PC-3 (cell line): Measurements from ENCODE around the gene KAT7. TPM values are rescaled to one million over a fixed set of nuclear protein-coding genes. Genes with fewer than 3 reads are reported as not detected.

Experiments
- ATAC-seq: fragments of 200-7000 bp; cut with Tn5 transposase; 2 replicates; pipeline ENCODE4 v1.9.1; 2020; ENCODE audit warnings: mild to moderate bottlenecking, moderate library complexity
- BruUV-seq: library from RNA; stranded (reverse); fragments of 400-500 nt; replicated peaks from 2 replicates; lab custom pipeline; 2021; lab: Mats Ljungman, UMichigan
- CTCF ChIA-PET: fragments of 300-600 bp; sonication (Branson Sonifier 250); formaldehyde crosslinking; loops from one replicate; lab custom pipeline; 2022; ENCODE audit warnings: antibody characterized with exemption; lab: Charles Lee
- POLR2A ChIA-PET: fragments of 300-600 bp; sonication (Branson Sonifier 250); formaldehyde crosslinking; loops from one replicate; lab custom pipeline; 2022; ENCODE audit warnings: antibody characterized with exemption; ENCODE audit not compliant: unreplicated experiment; lab: Charles Lee
- DNase-seq: peaks from one replicate; pipeline ENCODE4 v3.0.0-alpha.2; 2015
- H2AFZ ChIP-seq: fragments of 300-600 bp; sonication (generic); 2 replicates; pipeline ENCODE4 v1.6.0; 2016; ENCODE audit warnings: antibody characterized with exemption, low read length
- H3F3A ChIP-seq: fragments of 300-600 bp; sonication (generic); one replicate; pipeline ENCODE4 v1.6.0; 2017; ENCODE audit warnings: antibody characterized with exemption, low read length, control low read depth, mild to moderate bottlenecking; ENCODE audit not compliant: unreplicated experiment
- H3K27ac ChIP-seq: fragments of 300-600 bp; sonication (generic); 2 replicates; pipeline ENCODE4 v1.5.1; 2016; ENCODE audit warnings: mild to moderate bottlenecking, low read length
- H3K27me3 ChIP-seq: fragments of 300-600 bp; sonication (generic); 2 replicates; pipeline ENCODE4 v1.6.1; 2016; ENCODE audit warnings: low read length, mixed read lengths
- H3K36me3 ChIP-seq: fragments of 300-600 bp; sonication (generic); 2 replicates; pipeline ENCODE4 v1.6.1; 2016; ENCODE audit warnings: low read depth, mixed run types, low read length, mixed read lengths
- H3K4me1 ChIP-seq: fragments of 300-600 bp; sonication (generic); 2 replicates; pipeline ENCODE4 v1.5.1; 2016; ENCODE audit warnings: low read length; ENCODE audit not compliant: insufficient read depth
- H3K4me2 ChIP-seq: fragments of 300-600 bp; sonication (generic); 2 replicates; pipeline ENCODE4 v1.6.0; 2016; ENCODE audit warnings: low read length
- H3K4me3 ChIP-seq: fragments of 300-600 bp; sonication (generic); 2 replicates; pipeline ENCODE4 v1.5.1; 2016; ENCODE audit warnings: mild to moderate bottlenecking, low read length, mixed read lengths
- H3K79me2 ChIP-seq: fragments of 300-600 bp; sonication (generic); 2 replicates; pipeline ENCODE4 v1.6.1; 2017; ENCODE audit warnings: low read length, mixed read lengths
- H3K9ac ChIP-seq: fragments of 300-600 bp; sonication (generic); 2 replicates; pipeline ENCODE4 v1.6.0; 2016; ENCODE audit warnings: mild to moderate bottlenecking, low read length
- H3K9me2 ChIP-seq: fragments of 300-600 bp; sonication (generic); replicated peaks from 2 replicates; pipeline ENCODE4 v1.6.1; 2016; ENCODE audit warnings: mixed run types, low read length, mixed read lengths
- H3K9me3 ChIP-seq: fragments of 300-600 bp; sonication (generic); 2 replicates; pipeline ENCODE4 v1.6.1; 2016; ENCODE audit warnings: low read length, mixed read lengths
- H4K20me1 ChIP-seq: fragments of 300-600 bp; sonication (generic); 2 replicates; pipeline ENCODE4 v1.6.1; 2016; ENCODE audit warnings: low read length, mixed read lengths
- EZH2 ChIP-seq: fragments of 300-600 bp; sonication (generic); IDR thresholded peaks from one replicate; pipeline ENCODE4 v1.6.1; 2017; ENCODE audit warnings: antibody characterized with exemption, mild to moderate bottlenecking, low read length; ENCODE audit not compliant: unreplicated experiment
- EZH2phosphoT487 ChIP-seq: fragments of 300-600 bp; sonication (generic); IDR thresholded peaks from 2 replicates; pipeline ENCODE4 v1.6.1; 2018; ENCODE audit warnings: mild to moderate bottlenecking, antibody characterized with exemption, low read length, borderline replicate concordance
- intact Hi-C: fragments of 100-400 bp; cut with micrococcal nuclease; formaldehyde crosslinking; loops from 2 replicates; pipeline ENCODE4 v1.9.0; 2023
- total RNA-seq: library from RNA; depleted of rRNA; stranded (reverse); fragments of >200 nt; gene quantifications from 2 replicates; pipeline ENCODE4 v1.2.3, GENCODE V29; 2014
- TF ChIP-seq, protein P1 (sequence below): fragments of 300-600 bp; sonication (generic); conservative IDR thresholded peaks from 2 replicates; pipeline ENCODE4 v1.5.1; 2017; ENCODE audit warnings: antibody characterized with exemption, low read depth, mild to moderate bottlenecking, low read length

KAT7 gene
- total RNA-seq, 1 experiment from 2014 or later = 39.1 TPM

DNA sequence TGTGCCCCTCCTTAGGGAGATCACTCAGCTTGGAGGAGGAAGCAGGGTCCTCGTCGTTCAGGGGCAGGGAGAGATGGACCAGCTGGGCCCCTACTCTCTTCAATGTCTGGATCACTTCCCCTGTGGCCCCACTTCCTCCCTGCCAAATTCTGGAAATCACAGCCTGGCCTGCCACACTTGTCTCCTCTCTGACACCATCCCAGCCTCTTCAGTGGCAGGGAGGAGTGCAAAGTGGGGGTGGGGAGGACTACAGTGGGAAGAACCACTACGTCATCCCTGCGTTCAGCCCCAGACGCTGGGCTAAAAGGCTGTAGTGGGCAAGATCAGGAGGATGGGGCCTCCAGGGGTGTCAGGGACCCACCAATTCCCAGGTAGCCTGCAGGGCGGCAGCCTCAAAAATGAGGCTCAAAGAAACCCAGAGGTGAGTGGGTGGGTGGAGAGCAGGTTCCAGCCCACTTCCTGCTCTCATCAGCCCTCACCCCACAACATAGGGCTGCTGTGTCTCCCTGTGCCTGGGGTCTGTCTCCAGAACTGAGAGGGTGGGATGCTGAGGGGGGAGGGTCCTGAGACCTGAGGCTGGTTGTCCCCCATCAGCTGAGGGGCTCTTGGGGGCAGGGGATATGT lies 84.4 kb downstream of the KAT7 start:
- no peak overlapping the region for H2AFZ ChIP-seq
- no peaks in the 10 kb centered on the region for H4K20me1 ChIP-seq
- CTCF ChIA-PET = interaction anchor here (0.7 kb wide), 1 partner anchor 238 kb away, joined by 3 read pairs; no protein-coding TSS in a partner anchor
- no TSS peak for BruUV-seq
- intact Hi-C loops = no loop called here
- ATAC-seq (no peak), DNase-seq (no peak)
- H3F3A ChIP-seq = no peaks in the 10 kb centered on the region
- H3K4me2 ChIP-seq = no peak overlapping the region
- no peak for TF ChIP-seq EZH2
- no peak for TF ChIP-seq EZH2phosphoT487
- TF ChIP-seq, protein P1, sequence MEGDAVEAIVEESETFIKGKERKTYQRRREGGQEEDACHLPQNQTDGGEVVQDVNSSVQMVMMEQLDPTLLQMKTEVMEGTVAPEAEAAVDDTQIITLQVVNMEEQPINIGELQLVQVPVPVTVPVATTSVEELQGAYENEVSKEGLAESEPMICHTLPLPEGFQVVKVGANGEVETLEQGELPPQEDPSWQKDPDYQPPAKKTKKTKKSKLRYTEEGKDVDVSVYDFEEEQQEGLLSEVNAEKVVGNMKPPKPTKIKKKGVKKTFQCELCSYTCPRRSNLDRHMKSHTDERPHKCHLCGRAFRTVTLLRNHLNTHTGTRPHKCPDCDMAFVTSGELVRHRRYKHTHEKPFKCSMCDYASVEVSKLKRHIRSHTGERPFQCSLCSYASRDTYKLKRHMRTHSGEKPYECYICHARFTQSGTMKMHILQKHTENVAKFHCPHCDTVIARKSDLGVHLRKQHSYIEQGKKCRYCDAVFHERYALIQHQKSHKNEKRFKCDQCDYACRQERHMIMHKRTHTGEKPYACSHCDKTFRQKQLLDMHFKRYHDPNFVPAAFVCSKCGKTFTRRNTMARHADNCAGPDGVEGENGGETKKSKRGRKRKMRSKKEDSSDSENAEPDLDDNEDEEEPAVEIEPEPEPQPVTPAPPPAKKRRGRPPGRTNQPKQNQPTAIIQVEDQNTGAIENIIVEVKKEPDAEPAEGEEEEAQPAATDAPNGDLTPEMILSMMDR = no peak
- POLR2A ChIA-PET = no interaction called here
- H3K9ac ChIP-seq = no peak overlapping the region
- no peak overlapping the region for H3K4me3 ChIP-seq
- H3K79me2 ChIP-seq = no peaks in the 10 kb centered on the region
- no peaks in the 10 kb centered on the region for H3K27me3 ChIP-seq
- H3K27ac ChIP-seq = no peak overlapping the region
- H3K4me1 ChIP-seq = no peaks in the 10 kb centered on the region
- H3K36me3 ChIP-seq = no peaks in the 10 kb centered on the region
- H3K9me3 ChIP-seq = no peaks in the 10 kb centered on the region
- no peaks in the 10 kb centered on the region for H3K9me2 ChIP-seq

DNA sequence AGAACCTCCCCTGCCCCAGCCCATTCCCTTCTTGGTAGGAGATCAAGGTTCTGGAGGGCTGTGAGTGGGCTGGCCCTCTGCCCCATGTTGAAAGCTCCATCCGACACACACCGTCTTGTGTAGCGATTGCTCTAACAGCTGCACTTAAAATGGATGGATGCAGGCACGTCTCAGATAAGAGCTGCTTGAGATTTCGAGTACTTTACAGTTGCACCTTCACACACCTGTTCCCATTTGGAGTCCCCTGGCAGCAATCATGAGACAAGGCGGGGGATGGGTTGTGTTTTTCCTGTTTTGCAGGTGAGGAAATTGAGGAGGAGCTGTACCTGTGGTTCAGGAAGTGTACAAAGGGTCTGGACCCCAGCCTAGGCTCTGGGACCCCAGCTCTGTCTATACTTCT lies 85.0 kb downstream of the KAT7 start:
- ChIA-PET POLR2A (no interaction called here), CTCF (no interaction called here)
- no peaks in the 10 kb centered on the region for H3K9me3 ChIP-seq
- H3F3A ChIP-seq = no peaks in the 10 kb centered on the region
- no TSS peak for BruUV-seq
- no peak for DNase-seq
- TF ChIP-seq, protein P1 = no peak
- TF ChIP-seq EZH2phosphoT487 (no peak), EZH2 (no peak)
- H3K27me3 ChIP-seq = no peaks in the 10 kb centered on the region
- no peak overlapping the region for H3K4me3 ChIP-seq
- H3K9me2 ChIP-seq = no peaks in the 10 kb centered on the region
- H3K9ac ChIP-seq = no peak overlapping the region
- intact Hi-C loops = no loop called here
- no peaks in the 10 kb centered on the region for H3K79me2 ChIP-seq
- H3K4me1 ChIP-seq = no peaks in the 10 kb centered on the region
- H2AFZ ChIP-seq = no peak overlapping the region
- H3K27ac ChIP-seq = no peak overlapping the region
- H3K4me2 ChIP-seq = no peak overlapping the region
- no peak for ATAC-seq
- H3K36me3 ChIP-seq = no peaks in the 10 kb centered on the region
- H4K20me1 ChIP-seq = no peaks in the 10 kb centered on the region

DNA sequence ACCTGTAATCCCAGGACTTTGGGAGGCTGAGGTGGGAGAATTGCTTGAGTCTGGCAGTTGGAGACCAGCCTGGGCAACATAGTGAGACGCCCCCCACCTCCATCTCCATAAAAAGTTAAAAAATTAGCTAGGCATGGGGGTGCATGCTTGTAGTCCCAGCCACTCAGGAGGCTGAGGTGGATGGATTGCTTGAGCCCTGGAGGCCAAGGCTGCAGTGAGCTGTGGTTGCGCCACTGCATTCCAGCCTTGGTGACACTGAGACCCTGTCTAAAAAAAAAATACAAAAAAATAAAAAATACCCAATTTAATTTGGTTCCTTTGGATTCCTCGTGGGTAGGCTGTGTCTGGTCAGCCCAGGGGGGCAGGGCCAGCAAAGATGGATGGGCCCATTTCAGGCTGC lies 85.4 kb downstream of the KAT7 start:
- BruUV-seq = no TSS peak
- ATAC-seq (no peak), DNase-seq (no peak)
- no peaks in the 10 kb centered on the region for H3K9me3 ChIP-seq
- H3F3A ChIP-seq = no peaks in the 10 kb centered on the region
- H3K4me1 ChIP-seq = no peaks in the 10 kb centered on the region
- no peak overlapping the region for H3K9ac ChIP-seq
- POLR2A ChIA-PET = no interaction called here
- intact Hi-C loops = no loop called here
- H3K79me2 ChIP-seq = no peaks in the 10 kb centered on the region
- no peaks in the 10 kb centered on the region for H3K36me3 ChIP-seq
- no peak overlapping the region for H3K27ac ChIP-seq
- no peaks in the 10 kb centered on the region for H3K9me2 ChIP-seq
- H3K27me3 ChIP-seq = no peaks in the 10 kb centered on the region
- no peak overlapping the region for H3K4me2 ChIP-seq
- H4K20me1 ChIP-seq = no peaks in the 10 kb centered on the region
- no peak overlapping the region for H3K4me3 ChIP-seq
- TF ChIP-seq EZH2phosphoT487 (no peak), EZH2 (no peak)
- TF ChIP-seq, protein P1 = no peak
- CTCF ChIA-PET = no interaction called here
- H2AFZ ChIP-seq = no peak overlapping the region
